A549 (cell line): ENCODE data around the gene SIM2.

Experiments
- CEBPB ChIP-seq, 2 experiments: fragments of >200 bp in 1 of 2; sonication (Bioruptor Twin) in 1 of 2; formaldehyde crosslinking in 1 of 2; IDR thresholded peaks; 2 replicates each; pipeline ENCODE4 v1.6.1; 2012 to 2016
- CHD2 ChIP-seq: fragments of 150-350 bp; IDR thresholded peaks from 2 replicates; pipeline ENCODE4 v1.6.1; 2014; ENCODE audit warnings: low read length; ENCODE audit not compliant: partially characterized antibody
- CHD4 ChIP-seq: fragments of 200-600 bp; sonication (generic); IDR thresholded peaks from 2 replicates; pipeline ENCODE4 v1.6.1; 2016; ENCODE audit warnings: antibody characterized with exemption, mild to moderate bottlenecking, borderline replicate concordance
- EHF ChIP-seq: fragments of 250-450 bp; sonication (Bioruptor Pico); IDR thresholded peaks from 2 replicates; pipeline ENCODE4 v1.5.0; 2020; ENCODE audit warnings: mild to moderate bottlenecking
- HMGXB4 ChIP-seq: fragments of 250-450 bp; sonication (Bioruptor Pico); IDR thresholded peaks from 2 replicates; pipeline ENCODE4 v1.5.0; 2021; ENCODE audit warnings: mild to moderate bottlenecking, moderate library complexity, borderline replicate concordance
- MYC ChIP-seq: IDR thresholded peaks from 2 replicates; pipeline ENCODE4 v1.6.1; 2012; ENCODE audit warnings: mild to moderate bottlenecking, inconsistent platforms, low read length, improper control_type of control experiment, borderline replicate concordance

- TF ChIP-seq CEBPB (IDR thresholded peaks at IDR 0.05) (no peak), CHD2 (no peak), HMGXB4 (no peak), CHD4 (no peak), MYC (no peak), EHF (CRISPR knock-in tag) (no peak)
These were observed 54.6 kb downstream of the SIM2 start for GRCh38 chr21:36753556-36753955.
